MG63 (cell line): ENCODE data around the gene MICAL3. TPM values are rescaled to one million over a fixed set of nuclear protein-coding genes. Genes with fewer than 3 reads are reported as not detected.
A peak's percentile ranks its signal among the peaks of the same experiment; 100 is the strongest.

Experiments used
- DNase-seq: peaks from one replicate; pipeline ENCODE4 v3.0.0-alpha.2; 2020
- H3K27me3 ChIP-seq: fragments of 250-450 bp; sonication (Bioruptor Pico); 2 replicates; pipeline ENCODE4 v1.5.1; 2020; ENCODE audit warnings: mild to moderate bottlenecking, moderate library complexity
- H3K36me3 ChIP-seq: fragments of 250-450 bp; sonication (Bioruptor Pico); 2 replicates; pipeline ENCODE4 v1.5.1; 2020; ENCODE audit warnings: mild to moderate bottlenecking, moderate library complexity
- H3K4me3 ChIP-seq: fragments of 250-450 bp; sonication (Bioruptor Pico); 2 replicates; pipeline ENCODE4 v1.5.1; 2020; ENCODE audit warnings: mild to moderate bottlenecking, moderate library complexity
- H3K9me3 ChIP-seq: fragments of 250-450 bp; sonication (Bioruptor Pico); 2 replicates; pipeline ENCODE4 v1.5.1; 2020; ENCODE audit warnings: mild to moderate bottlenecking, moderate library complexity
- total RNA-seq: library from RNA; depleted of rRNA; stranded (reverse); fragments of >200 nt; shearing (Covaris generic); gene quantifications from 2 replicates; pipeline ENCODE4 v1.2.3, GENCODE V29; 2014; ENCODE audit warnings: low replicate concordance

Gene MICAL3
- total RNA-seq, 1 experiment from 2014 or later, result 13.4 TPM

DNA sequence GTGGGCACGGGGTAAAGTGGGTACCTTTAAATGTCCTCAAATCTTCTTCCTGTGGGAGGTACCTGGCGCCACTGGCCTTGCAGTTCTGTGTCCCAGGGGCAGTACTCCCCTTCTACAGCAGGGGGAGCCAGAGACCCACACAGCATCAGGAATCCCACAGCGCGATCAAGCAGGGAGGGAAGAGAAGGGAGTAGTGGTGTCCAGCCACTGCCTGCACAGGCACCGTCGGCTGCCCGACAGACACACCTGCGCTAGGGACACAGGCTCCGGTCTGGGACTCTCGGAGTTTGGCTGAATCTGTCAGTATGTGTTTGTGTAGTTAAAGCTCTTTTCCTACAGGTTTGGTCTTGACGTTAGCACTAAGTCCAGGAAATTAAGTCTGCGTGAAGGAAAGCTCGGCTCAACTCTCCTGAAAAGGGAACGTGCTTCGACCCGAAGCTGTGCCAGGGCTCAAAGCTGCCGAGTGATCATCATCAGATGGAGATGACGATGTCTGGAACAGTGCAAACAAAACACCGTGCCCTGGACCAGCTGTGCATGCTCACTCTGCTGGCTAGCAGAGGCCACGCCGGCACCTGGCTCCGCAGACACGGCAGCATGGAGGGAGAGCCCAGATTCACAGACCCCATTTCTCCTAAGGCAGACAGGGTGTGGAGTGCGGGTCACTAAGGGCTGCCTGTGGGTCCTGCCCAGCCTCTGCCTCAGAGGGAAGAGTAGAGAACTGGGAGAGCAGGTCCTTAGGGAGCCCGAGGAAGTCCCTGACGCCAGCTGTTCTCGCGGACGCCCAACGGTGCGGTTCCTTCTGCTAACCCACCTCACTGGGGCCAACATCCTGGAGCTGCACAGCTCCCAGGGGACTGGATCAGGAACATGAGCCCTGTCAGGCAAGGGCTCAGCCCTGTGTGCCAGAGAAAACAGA lies 194.1 kb downstream of the MICAL3 start:
- Histone ChIP-seq H3K9me3 (no peaks in the 10 kb centered on the region), H3K4me3 (no peak overlapping the region), H3K36me3 (peaks cover 50% of the 10 kb centered on the region), H3K27me3 (no peaks in the 10 kb centered on the region)
- DNase-seq, result peak; percentile 56

DNA sequence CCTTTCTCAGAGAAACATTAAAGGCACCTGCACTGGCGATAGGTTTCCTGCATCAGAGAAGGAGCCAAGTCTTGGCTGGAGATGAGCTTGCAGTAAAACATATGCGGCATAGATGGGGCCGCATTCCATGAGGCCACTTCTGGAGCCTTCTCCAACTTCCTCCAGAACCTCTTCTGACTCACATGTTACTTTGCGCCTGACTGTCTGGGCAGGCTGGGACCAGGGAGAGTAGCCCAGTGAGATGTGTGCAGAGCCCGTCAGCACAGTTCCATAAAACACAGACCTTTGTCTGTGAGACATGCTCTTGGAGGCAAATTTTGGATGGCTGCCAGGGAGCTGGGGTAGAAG lies 194.7 kb downstream of the MICAL3 start:
- H3K4me3 ChIP-seq, result no peak overlapping the region

DNA sequence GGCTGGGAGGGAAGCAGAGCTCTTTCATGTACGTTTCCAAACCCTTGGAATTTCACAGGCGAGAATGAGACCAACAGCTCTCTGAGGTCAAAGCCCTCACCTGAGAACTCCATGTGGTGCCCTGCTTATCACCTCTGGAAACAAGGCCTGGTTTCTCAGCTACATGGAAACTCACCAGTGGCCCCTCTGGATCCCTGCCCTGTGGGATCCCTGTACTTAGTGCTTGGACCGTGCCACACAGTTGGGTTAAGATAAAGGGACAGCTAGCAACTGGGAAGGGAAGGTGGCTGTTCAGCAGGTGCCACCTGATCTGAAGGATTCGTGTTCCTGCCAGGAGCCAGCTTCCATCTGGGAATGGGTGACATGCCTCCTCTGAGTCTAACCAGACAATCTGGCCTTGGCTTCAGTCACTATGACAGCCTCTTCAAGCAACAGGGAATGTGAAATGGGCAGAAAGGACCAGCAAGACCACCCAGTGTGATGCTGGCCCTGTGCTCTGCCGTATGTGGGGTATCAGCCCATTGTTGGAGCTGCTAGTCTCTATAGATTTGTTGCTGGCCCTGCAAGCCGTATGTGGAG lies 195.8 kb downstream of the MICAL3 start:
- Histone ChIP-seq H3K9me3 (no peaks in the 10 kb centered on the region), H3K4me3 (no peak overlapping the region), H3K27me3 (no peaks in the 10 kb centered on the region), H3K36me3 (peaks cover 46% of the 10 kb centered on the region)
- no peak for DNase-seq

More for the DNA sequence above, 194.7 kb downstream of the MICAL3 start:
- Histone ChIP-seq H3K27me3 (no peaks in the 10 kb centered on the region), H3K9me3 (no peaks in the 10 kb centered on the region), H3K36me3 (peaks cover 51% of the 10 kb centered on the region)
- DNase-seq, result no peak

GRCh38 chr22:17827466-17827865 lies 196.9 kb downstream of the MICAL3 start:
- DNase-seq, result no peak
- Histone ChIP-seq H3K4me3 (no peak overlapping the region), H3K27me3 (no peaks in the 10 kb centered on the region), H3K9me3 (no peaks in the 10 kb centered on the region), H3K36me3 (peaks cover 42% of the 10 kb centered on the region)

DNA sequence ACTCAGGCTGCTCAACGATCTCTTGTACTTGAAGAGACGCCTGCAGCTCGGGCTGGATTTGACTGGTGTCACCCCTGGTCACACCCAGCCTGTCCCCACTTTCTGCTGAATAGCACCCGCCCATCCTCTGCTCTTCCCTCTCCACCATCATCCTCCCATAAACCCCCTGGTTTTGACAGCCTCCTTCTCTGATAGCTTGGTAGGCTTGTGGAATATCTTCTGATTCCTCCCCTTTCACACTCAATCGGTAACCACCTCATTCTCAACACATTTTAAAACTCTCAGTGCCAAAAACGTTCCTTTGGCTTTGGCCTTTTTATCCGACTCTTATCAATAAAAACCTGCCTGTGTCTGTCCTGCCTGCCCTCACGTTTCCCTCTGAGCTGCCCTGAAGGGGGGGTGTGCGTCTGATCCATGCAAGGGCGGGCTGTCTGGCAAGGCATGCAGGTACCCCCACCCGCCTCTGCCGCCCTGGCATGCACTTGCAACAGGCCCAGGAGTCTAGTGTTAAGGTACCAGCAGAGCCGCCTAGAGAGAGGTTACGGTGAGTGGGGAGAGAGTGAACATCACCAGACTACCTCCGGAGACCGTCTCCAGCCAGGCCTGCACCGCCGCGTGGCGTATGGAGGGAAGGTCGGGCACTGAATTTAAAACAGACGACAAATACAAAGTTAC lies 198.3 kb downstream of the MICAL3 start:
- no peak for DNase-seq
- peaks cover 40% of the 10 kb centered on the region for H3K36me3 ChIP-seq
- H3K4me3 ChIP-seq, result no peak overlapping the region
- H3K9me3 ChIP-seq, result no peaks in the 10 kb centered on the region
- H3K27me3 ChIP-seq, result no peaks in the 10 kb centered on the region

- Histone ChIP-seq H3K4me3 (no peak overlapping the region), H3K27me3 (no peaks in the 10 kb centered on the region), H3K36me3 (peaks cover 36% of the 10 kb centered on the region), H3K9me3 (no peaks in the 10 kb centered on the region)
- DNase-seq, result no peak
Measured at GRCh38 chr22:17824457-17824856, 199.9 kb downstream of the MICAL3 start.

DNA sequence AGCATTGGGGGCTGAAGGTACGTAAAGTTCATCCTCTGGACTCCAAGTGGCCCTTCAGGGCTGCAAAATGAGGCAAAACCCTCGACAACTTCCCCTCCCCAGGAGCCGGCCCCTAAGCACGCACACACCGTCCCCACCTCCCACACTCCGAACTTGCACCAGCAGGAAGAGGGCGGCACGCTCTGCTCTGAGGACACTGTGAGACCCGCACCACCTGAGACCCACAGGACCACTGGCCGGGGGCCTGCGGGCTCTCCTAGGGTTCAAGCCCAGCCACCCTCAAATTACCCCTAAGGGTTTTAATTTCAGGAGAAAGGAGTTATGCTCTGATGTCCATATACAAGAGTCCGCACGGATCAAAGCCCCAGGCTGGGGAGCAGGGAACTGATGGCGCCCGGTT lies 200.4 kb downstream of the MICAL3 start:
- Histone ChIP-seq H3K27me3 (no peaks in the 10 kb centered on the region), H3K4me3 (no peak overlapping the region), H3K9me3 (no peaks in the 10 kb centered on the region), H3K36me3 (peaks cover 37% of the 10 kb centered on the region)
- DNase-seq, result no peak

GRCh38 chr22:17823226-17823625 lies 201.1 kb downstream of the MICAL3 start:
- Histone ChIP-seq H3K27me3 (no peaks in the 10 kb centered on the region), H3K9me3 (no peaks in the 10 kb centered on the region), H3K4me3 (no peak overlapping the region), H3K36me3 (peaks cover 30% of the 10 kb centered on the region)
- no peak for DNase-seq

DNA sequence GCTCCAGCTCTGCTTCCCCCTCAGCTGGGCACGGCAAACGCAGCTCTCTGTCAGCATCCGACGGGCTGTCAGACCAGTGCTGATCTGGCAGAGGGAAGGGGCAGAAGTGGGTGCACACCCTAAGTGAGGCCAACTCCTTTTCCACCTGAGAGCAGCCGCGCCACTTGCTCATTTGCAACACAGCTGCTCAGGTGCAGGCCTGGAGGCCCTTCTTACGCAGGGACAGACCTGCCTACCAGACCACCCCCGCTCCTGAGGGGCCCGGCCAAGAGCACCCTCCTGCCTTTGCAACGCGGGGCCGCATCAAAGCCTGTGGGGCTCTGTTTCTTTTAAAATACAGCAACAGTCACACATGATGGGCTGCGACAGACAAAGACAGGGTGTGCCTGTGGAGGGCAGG lies 202.3 kb downstream of the MICAL3 start:
- Histone ChIP-seq H3K4me3 (no peak overlapping the region), H3K36me3 (peaks cover 24% of the 10 kb centered on the region), H3K27me3 (no peaks in the 10 kb centered on the region), H3K9me3 (no peaks in the 10 kb centered on the region)
- DNase-seq, result no peak

DNA sequence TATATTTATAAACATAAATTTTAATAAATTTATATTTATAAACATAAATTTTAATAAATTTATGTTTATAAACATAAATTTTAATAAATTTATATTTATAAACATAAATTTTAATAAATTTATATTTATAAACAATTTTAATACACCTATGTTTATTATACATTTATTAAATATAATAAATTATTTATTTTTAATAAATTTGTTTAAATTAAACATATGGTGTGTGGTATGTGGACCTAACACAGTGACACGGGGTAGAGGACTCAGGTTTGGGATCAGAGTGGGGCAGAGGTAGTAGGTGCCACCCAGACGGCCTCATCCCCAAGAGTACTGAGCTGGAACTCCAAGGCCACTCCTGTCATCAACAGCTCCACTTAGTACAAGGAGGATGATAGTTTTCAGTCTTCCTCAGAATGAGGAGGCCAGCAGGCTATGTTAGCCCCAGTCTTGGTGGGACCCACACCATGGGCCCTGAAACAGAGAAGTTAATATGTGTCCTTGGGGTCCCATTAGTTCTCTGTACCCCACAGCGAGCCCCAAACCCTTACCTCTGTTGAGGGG lies 203.4 kb downstream of the MICAL3 start:
- DNase-seq, result no peak
- H3K36me3 ChIP-seq, result peaks cover 18% of the 10 kb centered on the region

GRCh38 chr22:17818649-17819048 lies 205.7 kb downstream of the MICAL3 start:
- H3K4me3 ChIP-seq, result no peak overlapping the region
- H3K27me3 ChIP-seq, result no peaks in the 10 kb centered on the region
- peaks cover 18% of the 10 kb centered on the region for H3K36me3 ChIP-seq
- no peak for DNase-seq
- no peaks in the 10 kb centered on the region for H3K9me3 ChIP-seq

More for the DNA sequence above, 203.4 kb downstream of the MICAL3 start:
- Histone ChIP-seq H3K27me3 (no peaks in the 10 kb centered on the region), H3K4me3 (no peak overlapping the region), H3K9me3 (no peaks in the 10 kb centered on the region)

GRCh38 chr22:17818180-17818579 lies 206.2 kb downstream of the MICAL3 start:
- H3K36me3 ChIP-seq, result peaks cover 18% of the 10 kb centered on the region
- no peak overlapping the region for H3K4me3 ChIP-seq
- H3K9me3 ChIP-seq, result no peaks in the 10 kb centered on the region
- H3K27me3 ChIP-seq, result no peaks in the 10 kb centered on the region
- DNase-seq, result no peak

DNA sequence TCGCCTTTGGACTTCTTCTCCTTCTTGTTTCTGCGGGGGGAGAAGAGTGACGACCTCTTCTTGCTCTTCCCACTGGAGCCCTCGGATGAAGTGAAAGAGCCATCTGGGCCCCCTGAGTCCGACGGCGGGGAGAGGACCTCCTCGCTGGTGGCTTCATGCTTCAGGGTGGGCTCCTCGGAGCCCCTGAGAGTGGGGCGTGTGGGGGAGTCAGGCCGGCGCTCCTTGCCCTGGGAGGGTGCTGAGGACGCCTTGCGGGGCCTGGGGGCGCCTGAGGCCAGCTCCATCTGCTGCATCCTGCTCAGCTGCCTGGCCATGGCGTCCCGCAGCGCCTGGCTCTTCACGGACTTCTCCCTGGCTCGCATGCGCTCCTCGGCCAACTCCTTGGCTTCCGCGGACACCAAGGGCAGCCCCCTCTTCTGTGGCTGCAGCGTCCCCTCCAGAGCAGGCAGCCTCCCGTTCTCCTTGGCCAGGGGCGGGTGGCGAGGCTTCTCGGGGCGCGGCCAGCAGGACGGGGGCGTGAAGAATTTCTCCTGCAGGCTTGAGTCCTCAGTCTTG lies 206.8 kb downstream of the MICAL3 start:
- Histone ChIP-seq H3K9me3 (no peaks in the 10 kb centered on the region), H3K36me3 (peaks cover 24% of the 10 kb centered on the region), H3K4me3 (no peak overlapping the region), H3K27me3 (no peaks in the 10 kb centered on the region)
- no peak for DNase-seq

DNA sequence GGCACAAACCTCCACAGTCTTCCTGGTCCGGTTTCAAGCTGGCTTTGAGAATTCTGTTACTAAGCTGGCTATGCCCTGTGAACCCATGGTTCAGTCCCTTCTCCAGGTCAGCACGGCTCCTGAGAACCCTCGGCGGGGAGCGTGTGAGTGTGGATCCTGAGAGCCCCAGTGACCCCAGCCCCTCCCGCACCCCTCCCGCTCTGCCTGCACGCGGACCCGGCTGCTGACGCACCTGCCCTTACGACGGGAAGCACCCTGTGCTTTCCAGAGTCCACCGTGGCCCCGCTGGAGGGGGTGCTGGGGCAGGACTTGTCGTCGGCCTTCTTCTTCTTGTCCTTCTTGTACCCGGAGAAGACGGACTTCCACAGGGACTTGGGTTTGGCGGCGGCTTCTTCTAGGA lies 207.3 kb downstream of the MICAL3 start:
- Histone ChIP-seq H3K9me3 (no peaks in the 10 kb centered on the region), H3K4me3 (no peak overlapping the region), H3K36me3 (peaks cover 24% of the 10 kb centered on the region), H3K27me3 (no peaks in the 10 kb centered on the region)
- no peak for DNase-seq

DNA sequence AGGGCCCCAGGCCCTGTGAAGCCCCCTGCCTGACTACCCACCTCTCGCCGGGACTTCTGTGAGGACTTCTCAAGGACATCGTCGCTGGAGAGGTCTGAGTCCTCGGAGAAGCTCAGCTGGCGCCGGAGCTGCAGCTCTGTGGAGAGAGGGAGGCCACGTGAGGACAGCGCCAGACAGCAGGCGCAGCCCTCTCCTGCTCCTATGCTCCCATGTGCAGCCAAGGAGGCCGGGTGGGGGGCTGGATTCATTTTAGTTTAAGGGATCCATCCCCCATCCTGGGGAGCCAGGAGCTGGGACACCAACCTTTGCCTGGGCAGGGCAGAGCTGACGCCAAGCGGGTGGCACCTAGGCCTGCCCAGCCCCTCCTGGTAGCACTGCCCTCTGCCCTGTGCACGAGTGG lies 207.7 kb downstream of the MICAL3 start:
- no peaks in the 10 kb centered on the region for H3K27me3 ChIP-seq
- H3K9me3 ChIP-seq, result no peaks in the 10 kb centered on the region
- no peak for DNase-seq
- no peak overlapping the region for H3K4me3 ChIP-seq
- peaks cover 24% of the 10 kb centered on the region for H3K36me3 ChIP-seq

DNA sequence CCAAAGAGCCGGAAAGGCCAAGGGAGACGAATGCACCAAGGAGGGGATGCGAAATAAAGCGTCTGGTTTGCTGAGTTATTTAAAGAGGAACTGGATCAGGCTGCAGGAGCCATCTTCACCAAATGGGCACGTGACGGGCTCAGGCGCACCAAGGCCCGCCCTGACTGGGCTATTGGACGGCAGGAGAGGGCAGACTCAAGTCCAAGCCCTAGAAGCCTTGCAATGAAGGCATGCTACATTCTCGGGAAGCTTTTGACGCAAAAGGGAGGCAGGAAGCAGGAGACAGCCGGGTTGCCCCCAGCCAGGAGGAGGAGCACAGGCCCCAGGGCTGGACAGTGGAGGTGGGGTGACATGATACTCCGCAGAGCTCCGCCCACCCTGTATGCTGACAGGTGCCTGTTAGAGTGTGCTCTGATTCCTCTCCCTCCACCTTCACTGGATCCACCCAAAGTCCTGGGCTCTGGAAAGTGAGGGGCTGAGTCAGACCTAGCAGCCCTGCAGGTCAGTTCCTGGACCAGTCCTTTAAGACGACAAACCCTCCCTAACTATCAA lies 208.6 kb downstream of the MICAL3 start:
- H3K9me3 ChIP-seq, result no peaks in the 10 kb centered on the region
- no peaks in the 10 kb centered on the region for H3K27me3 ChIP-seq
- H3K36me3 ChIP-seq, result peaks cover 26% of the 10 kb centered on the region
- DNase-seq, result no peak
- H3K4me3 ChIP-seq, result no peak overlapping the region

GRCh38 chr22:17814830-17815229 lies 209.5 kb downstream of the MICAL3 start:
- H3K36me3 ChIP-seq, result peaks cover 33% of the 10 kb centered on the region
- H3K27me3 ChIP-seq, result no peaks in the 10 kb centered on the region
- no peak for DNase-seq
- H3K4me3 ChIP-seq, result no peak overlapping the region
- no peaks in the 10 kb centered on the region for H3K9me3 ChIP-seq
